Measurements from ENCODE around the gene NEURL1B. TPM values are rescaled to one million over a fixed set of nuclear protein-coding genes. Genes with fewer than 3 reads are reported as not detected.
"Not testable (repeated sequence)": the region's sequence is repeated elsewhere in the genome, so short reads cannot be mapped to it uniquely, and the experiment has no call there.

Gene NEURL1B
- total RNA-seq, 1 donor from 2014 or later: 6.1 TPM

DNA sequence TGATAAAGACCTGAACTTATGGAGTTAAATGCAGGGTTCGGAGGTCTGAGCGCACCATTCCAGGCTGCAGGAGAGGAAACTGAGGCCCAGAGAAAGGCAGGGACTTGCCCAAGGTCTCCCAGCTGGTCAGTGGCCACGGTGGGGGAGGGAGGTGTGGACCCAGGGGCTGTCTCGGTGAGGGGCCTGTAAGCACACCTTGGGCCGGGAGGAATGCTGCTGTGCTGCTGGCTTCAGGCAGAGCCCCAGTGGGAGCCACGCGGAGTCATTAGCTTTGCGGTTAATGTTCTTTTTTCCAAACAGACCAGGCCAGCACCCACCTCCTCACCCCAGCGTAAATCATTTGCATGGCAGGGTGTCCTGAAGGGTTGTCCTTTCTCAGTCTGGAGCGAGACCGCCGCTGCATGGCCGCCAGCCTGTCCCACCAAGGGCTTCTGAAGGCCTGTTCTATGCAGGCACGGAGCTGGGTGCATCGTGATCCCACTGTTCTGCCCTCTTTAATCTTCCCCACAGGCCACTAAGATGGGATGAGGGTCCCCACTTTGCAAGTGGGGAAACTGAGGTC, 35.9 kb downstream of the NEURL1B start:
- Mint-ChIP-seq H3K27me3 (ENCODE audit: low read depth) (peaks cover 3% of the 10 kb centered on the region), H3K4me1 (peaks cover 8% of the 10 kb centered on the region), H3K9me3 (no peaks in the 10 kb centered on the region), H3K27ac (ENCODE audit: unreplicated experiment) (no peak overlapping the region), H3K36me3 (ENCODE audit: low read depth) (no peaks in the 10 kb centered on the region), H3K4me3 (no peak overlapping the region)
- no peak for DNase-seq (ENCODE audit: low read depth, low spot score)
- TF ChIP-seq, protein P1, sequence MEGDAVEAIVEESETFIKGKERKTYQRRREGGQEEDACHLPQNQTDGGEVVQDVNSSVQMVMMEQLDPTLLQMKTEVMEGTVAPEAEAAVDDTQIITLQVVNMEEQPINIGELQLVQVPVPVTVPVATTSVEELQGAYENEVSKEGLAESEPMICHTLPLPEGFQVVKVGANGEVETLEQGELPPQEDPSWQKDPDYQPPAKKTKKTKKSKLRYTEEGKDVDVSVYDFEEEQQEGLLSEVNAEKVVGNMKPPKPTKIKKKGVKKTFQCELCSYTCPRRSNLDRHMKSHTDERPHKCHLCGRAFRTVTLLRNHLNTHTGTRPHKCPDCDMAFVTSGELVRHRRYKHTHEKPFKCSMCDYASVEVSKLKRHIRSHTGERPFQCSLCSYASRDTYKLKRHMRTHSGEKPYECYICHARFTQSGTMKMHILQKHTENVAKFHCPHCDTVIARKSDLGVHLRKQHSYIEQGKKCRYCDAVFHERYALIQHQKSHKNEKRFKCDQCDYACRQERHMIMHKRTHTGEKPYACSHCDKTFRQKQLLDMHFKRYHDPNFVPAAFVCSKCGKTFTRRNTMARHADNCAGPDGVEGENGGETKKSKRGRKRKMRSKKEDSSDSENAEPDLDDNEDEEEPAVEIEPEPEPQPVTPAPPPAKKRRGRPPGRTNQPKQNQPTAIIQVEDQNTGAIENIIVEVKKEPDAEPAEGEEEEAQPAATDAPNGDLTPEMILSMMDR (conservative IDR thresholded peaks at IDR 0.05): no peak

DNA sequence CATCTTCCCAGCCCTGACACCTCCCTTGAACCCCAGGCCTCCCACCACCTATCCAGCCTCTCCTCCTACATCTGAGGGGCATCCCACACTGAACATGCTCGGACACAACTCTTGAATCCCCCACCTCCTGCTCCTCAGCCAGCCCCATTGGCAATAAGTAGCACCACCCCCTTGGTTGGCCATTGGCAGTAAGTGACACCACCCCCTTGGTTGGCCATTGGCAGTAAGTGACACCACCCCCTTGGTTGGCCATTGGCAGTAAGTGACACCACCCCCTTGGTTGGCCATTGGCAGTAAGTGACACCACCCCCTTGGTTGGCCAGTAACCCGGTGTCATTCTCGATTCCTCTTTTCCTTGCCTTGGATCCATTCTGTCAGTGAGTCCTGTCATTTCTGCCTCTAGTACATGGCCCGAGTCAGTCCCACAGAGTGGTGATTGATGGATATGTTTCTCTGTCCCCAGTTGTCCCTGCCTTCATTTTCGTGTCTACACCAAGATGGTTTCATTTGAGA, 37.4 kb downstream of the NEURL1B start:
- not testable (repeated sequence) for H3K36me3 Mint-ChIP-seq (ENCODE audit: low read depth); H3K4me3 Mint-ChIP-seq; DNase-seq (ENCODE audit: low read depth, low spot score); H3K27ac Mint-ChIP-seq (ENCODE audit: unreplicated experiment); H3K9me3 Mint-ChIP-seq
- Mint-ChIP-seq H3K27me3 (ENCODE audit: low read depth) (peaks cover 12% of the 10 kb centered on the region), H3K4me1 (peaks cover 12% of the 10 kb centered on the region)

DNA sequence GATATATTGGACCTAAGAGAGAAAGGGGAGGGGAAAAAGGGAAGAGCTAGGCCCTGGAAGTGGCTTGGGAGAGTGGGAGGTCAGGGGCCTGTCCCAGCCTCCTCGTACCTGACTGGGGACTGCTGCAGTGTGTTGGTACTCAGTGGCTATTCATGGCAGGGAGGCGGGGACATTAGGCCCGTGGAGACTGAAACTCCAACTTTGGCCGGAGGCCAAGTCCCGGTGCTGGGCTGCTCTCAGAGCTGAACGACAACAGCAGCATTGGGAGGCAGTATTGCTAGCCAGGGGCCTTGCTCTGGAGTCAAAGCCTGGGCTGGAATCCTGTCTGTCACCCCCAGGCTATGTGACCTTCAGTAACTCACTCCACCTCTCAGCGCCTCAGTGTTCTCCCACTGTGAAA, 37.8 kb downstream of the NEURL1B start:
- no peak for DNase-seq (ENCODE audit: low read depth, low spot score)

DNA sequence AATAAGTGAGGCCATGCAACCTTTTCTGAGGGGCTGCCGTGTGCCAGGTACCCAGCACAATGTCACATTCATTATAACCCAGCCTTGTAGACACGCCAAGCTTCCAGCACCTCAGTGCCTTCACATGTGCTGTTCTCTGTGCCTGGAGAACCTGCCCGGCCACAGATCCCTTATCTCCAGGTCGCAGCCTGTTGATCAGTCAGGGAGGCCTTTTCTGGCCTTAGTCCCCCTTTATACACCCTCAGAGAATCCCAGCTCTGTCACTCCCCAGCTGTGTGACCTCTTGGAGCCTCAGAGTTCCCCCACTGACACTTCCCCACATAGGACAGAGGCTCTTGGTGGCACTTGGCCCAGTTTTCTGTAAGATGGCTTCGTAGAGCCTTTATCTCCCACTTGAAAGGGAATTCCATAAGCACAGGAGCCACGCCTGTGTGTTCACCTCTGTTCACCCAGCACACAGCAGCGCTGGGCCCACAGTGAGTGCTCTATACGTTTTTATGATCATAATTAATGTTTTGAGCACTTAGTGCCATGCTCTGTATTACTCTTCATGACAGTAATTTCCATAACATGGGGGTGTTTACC, 38.7 kb downstream of the NEURL1B start:
- peaks cover 12% of the 10 kb centered on the region for H3K4me1 Mint-ChIP-seq
- H3K9me3 Mint-ChIP-seq: no peaks in the 10 kb centered on the region
- peak overlapping the region; percentile 73 for H3K27ac Mint-ChIP-seq (ENCODE audit: unreplicated experiment)
- peaks cover 18% of the 10 kb centered on the region for H3K27me3 Mint-ChIP-seq (ENCODE audit: low read depth)
- H3K36me3 Mint-ChIP-seq (ENCODE audit: low read depth): peaks cover 5% of the 10 kb centered on the region
- no peak for DNase-seq (ENCODE audit: low read depth, low spot score)
- TF ChIP-seq, protein P1 (conservative IDR thresholded peaks at IDR 0.05): no peak
- H3K4me3 Mint-ChIP-seq: no peak overlapping the region

More for the DNA sequence above, 37.8 kb downstream of the NEURL1B start:
- Mint-ChIP-seq H3K4me1 (peaks cover 12% of the 10 kb centered on the region), H3K9me3 (no peaks in the 10 kb centered on the region), H3K36me3 (ENCODE audit: low read depth) (peaks cover 5% of the 10 kb centered on the region), H3K4me3 (no peak overlapping the region), H3K27me3 (ENCODE audit: low read depth) (peaks cover 12% of the 10 kb centered on the region), H3K27ac (ENCODE audit: unreplicated experiment) (no peak overlapping the region)
- TF ChIP-seq, protein P1 (conservative IDR thresholded peaks at IDR 0.05): no peak

DNA sequence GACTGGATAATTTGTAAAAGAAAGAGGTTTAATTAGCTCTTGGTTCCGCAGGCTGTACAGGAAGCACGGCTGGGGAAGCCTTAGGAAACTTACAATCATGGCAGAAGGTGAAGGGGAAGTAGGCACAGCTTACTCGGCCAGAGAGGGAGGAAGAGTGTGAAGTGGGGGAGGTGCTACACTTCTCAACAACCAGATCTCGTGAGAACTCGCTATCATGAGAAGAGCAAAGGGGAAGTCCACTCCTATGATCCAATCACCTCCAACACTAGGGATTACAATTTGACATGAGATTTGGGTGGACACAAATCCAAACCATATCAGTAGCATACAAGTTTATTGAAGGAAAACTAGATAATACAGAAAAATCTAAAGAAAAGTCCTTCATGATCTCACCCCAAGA, 39.9 kb downstream of the NEURL1B start:
- Mint-ChIP-seq H3K9me3 (no peaks in the 10 kb centered on the region), H3K36me3 (ENCODE audit: low read depth) (peaks cover 5% of the 10 kb centered on the region), H3K27ac (ENCODE audit: unreplicated experiment) (no peak overlapping the region), H3K4me3 (no peak overlapping the region), H3K4me1 (peaks cover 12% of the 10 kb centered on the region), H3K27me3 (ENCODE audit: low read depth) (peaks cover 18% of the 10 kb centered on the region)
- no peak for DNase-seq (ENCODE audit: low read depth, low spot score)
- TF ChIP-seq, protein P1 (conservative IDR thresholded peaks at IDR 0.05): no peak

DNA sequence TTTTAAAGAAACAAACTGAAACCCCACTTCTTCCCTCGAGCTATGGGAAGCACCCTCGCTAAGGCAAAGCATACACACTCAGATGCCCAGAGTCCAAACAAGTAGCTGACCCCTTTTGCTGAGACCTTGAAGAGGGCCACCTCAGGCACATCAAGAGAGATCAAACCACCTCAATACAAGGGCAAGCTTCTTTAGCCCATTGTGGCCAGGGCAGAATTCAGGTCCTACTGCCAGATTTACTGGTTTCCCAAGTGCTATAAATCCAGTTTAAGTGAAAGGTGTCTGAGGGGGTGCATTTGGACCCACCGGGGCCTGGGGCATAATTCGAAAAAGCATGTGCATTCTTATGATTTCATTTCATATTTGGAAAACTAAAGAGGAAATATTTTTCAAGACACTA, 40.4 kb downstream of the NEURL1B start:
- Mint-ChIP-seq H3K4me1 (peaks cover 12% of the 10 kb centered on the region), H3K4me3 (no peak overlapping the region), H3K36me3 (ENCODE audit: low read depth) (peaks cover 5% of the 10 kb centered on the region), H3K27ac (ENCODE audit: unreplicated experiment) (no peak overlapping the region), H3K27me3 (ENCODE audit: low read depth) (peaks cover 18% of the 10 kb centered on the region), H3K9me3 (no peaks in the 10 kb centered on the region)
- TF ChIP-seq, protein P1 (conservative IDR thresholded peaks at IDR 0.05): no peak
- DNase-seq (ENCODE audit: low read depth, low spot score): no peak
